Body of pancreas (tissue), 4 donors: ENCODE data around the gene COL23A1. TPM values are rescaled to one million over a fixed set of nuclear protein-coding genes. Genes with fewer than 3 reads are reported as not detected.
A peak's percentile ranks its signal among the peaks of the same experiment; 100 is the strongest.

ENCODE experiments used
- ATAC-seq: fragments of 150-250 bp; one replicate; pipeline ENCODE4 v1.9.1; 2016
- DNase-seq, 4 donors: peaks; one replicate each; pipeline ENCODE4 v3.0.0-alpha.2; 2019
- H3K27ac ChIP-seq, 4 donors: fragments of 200-600 bp; sonication (generic); 1 replicate in 3 of 4; 2 replicates in 1 of 4; pipeline versions ENCODE4 v1.5.1 to v1.6.1; 2016 to 2019; ENCODE audit warnings: mild to moderate bottlenecking in 1 of 4, mixed read lengths in 1 of 4, moderate library complexity in 1 of 4
- H3K27me3 ChIP-seq, 2 donors: fragments of 200-600 bp; sonication (generic); one replicate each; pipeline ENCODE4 v1.6.0; 2016; ENCODE audit warnings: mild to moderate bottlenecking in 1 of 2
- H3K36me3 ChIP-seq, 2 donors: fragments of 200-600 bp; sonication (generic); replicated peaks in 1 of 2; 2 replicates each; pipeline ENCODE4 v1.5.1; 2016; ENCODE audit warnings: low read depth in 2 of 2; ENCODE audit not compliant: insufficient read depth in 1 of 2
- H3K4me1 ChIP-seq: fragments of 200-600 bp; sonication (generic); one replicate; pipeline ENCODE4 v1.6.0; 2016
- H3K4me3 ChIP-seq, 2 donors: fragments of 200-600 bp; sonication (generic); 1 replicate in 1 of 2; 2 replicates in 1 of 2; pipeline ENCODE4 v1.5.1; 2016 to 2019
- H3K9me3 ChIP-seq, 3 donors: fragments of 200-600 bp; sonication (generic); 1 replicate in 2 of 3; 2 replicates in 1 of 3; pipeline ENCODE4 v1.5.1; 2016
- CTCF ChIP-seq, 7 experiments: fragments of 450-650 bp in 4 of 7; fragments of 200-600 bp in 3 of 7; sonication (generic) in 3 of 7; IDR thresholded peaks; one replicate each; pipeline ENCODE4 v1.5.1; 2016 to 2019; ENCODE audit warnings: antibody characterized with exemption in 7 of 7
- POLR2A ChIP-seq, 3 donors: fragments of 450-650 bp; IDR thresholded peaks; one replicate each; pipeline ENCODE4 v1.6.1; 2016; ENCODE audit warnings: antibody characterized with exemption in 3 of 3, mild to moderate bottlenecking in 2 of 3
- WGBS, 2 donors: methylation state at CpG; one replicate each; pipeline ENCODE4 v1.1.5; 2017; 5-methylcytosine and 5-hydroxymethylcytosine counted together
- intact Hi-C: fragments of 100-400 bp; cut with DNase I; formaldehyde crosslinking; loops from one replicate; pipeline ENCODE4 v1.15.1; 2023
- total RNA-seq, 2 donors: library from RNA; depleted of rRNA; stranded (reverse); fragments of >200 nt; gene quantifications; one replicate each; pipeline ENCODE4 v1.1.0, GENCODE V29; 2016

COL23A1 gene
- total RNA-seq, 2 donors from 2014 or later, result not detected

GRCh38 chr5:178338126-178338749 lies 252.0 kb downstream of the COL23A1 start:
- DNase-seq, result peak in 1 of 4 donors; percentile 6
- Histone ChIP-seq H3K27me3 (peaks cover 0 to 5% of the 10 kb centered on the region in 2 donors), H3K4me1 (no peaks in the 10 kb centered on the region), H3K36me3 (no peaks in the 10 kb centered on the region), H3K27ac (no peak overlapping the region), H3K4me3 (no peak overlapping the region), H3K9me3 (no peaks in the 10 kb centered on the region)
- TF ChIP-seq POLR2A (IDR thresholded peaks at IDR 0.05), result no peak
- no peak for TF ChIP-seq CTCF (IDR thresholded peaks at IDR 0.05)
- ATAC-seq, result no peak
- WGBS, 2 donors, result 56 to 65% methylated on average over 3 to 11 of the region's 11 CpGs
- intact Hi-C loops, result no loop called here

GRCh38 chr5:178337334-178337741 lies 252.9 kb downstream of the COL23A1 start:
- no peak for ATAC-seq
- Histone ChIP-seq H3K4me1 (no peaks in the 10 kb centered on the region), H3K27ac (no peak overlapping the region), H3K27me3 (peaks cover 0 to 5% of the 10 kb centered on the region in 2 donors), H3K9me3 (no peaks in the 10 kb centered on the region), H3K36me3 (no peaks in the 10 kb centered on the region), H3K4me3 (no peak overlapping the region)
- intact Hi-C loops, result no loop called here
- TF ChIP-seq POLR2A (IDR thresholded peaks at IDR 0.05) (no peak), CTCF (IDR thresholded peaks at IDR 0.05) (no peak)
- DNase-seq, result peak in 1 of 4 donors; percentile 11
- WGBS, 2 donors, result 40 to 41% methylated on average over 7 of the region's 7 CpGs

GRCh38 chr5:178336889-178337288 lies 253.3 kb downstream of the COL23A1 start:
- TF ChIP-seq POLR2A (IDR thresholded peaks at IDR 0.05) (no peak), CTCF (IDR thresholded peaks at IDR 0.05) (no peak)
- no peak for ATAC-seq
- 35 to 39% methylated on average over 20 to 21 of the region's 21 CpGs for WGBS, 2 donors
- H3K4me1 ChIP-seq, result peaks cover 4% of the 10 kb centered on the region
- no peaks in the 10 kb centered on the region for H3K9me3 ChIP-seq
- H3K36me3 ChIP-seq, result no peaks in the 10 kb centered on the region
- H3K27me3 ChIP-seq, result peaks cover 0 to 5% of the 10 kb centered on the region in 2 donors
- DNase-seq, result peak in 1 of 4 donors; percentile 3
- intact Hi-C loops, result no loop called here
- no peak overlapping the region for H3K4me3 ChIP-seq
- H3K27ac ChIP-seq, result no peak overlapping the region

GRCh38 chr5:178335302-178336030 lies 254.7 kb downstream of the COL23A1 start:
- ATAC-seq, result no peak
- TF ChIP-seq POLR2A (IDR thresholded peaks at IDR 0.05) (no peak), CTCF (IDR thresholded peaks at IDR 0.05) (no peak)
- Histone ChIP-seq H3K9me3 (no peaks in the 10 kb centered on the region), H3K4me3 (no peak overlapping the region), H3K36me3 (no peaks in the 10 kb centered on the region), H3K4me1 (peaks cover 18% of the 10 kb centered on the region), H3K27ac (no peak overlapping the region), H3K27me3 (peaks cover 0 to 5% of the 10 kb centered on the region in 2 donors)
- intact Hi-C loops, result no loop called here
- WGBS, 2 donors, result 48 to 74% methylated on average over 8 of the region's 8 CpGs
- DNase-seq, result no peak
